Mesendoderm (in vitro differentiated cells): ENCODE data around the gene COQ8B.

Source experiments
- DNase-seq: peaks from one replicate; pipeline ENCODE4 v3.0.0; 2013
- H2AK5ac ChIP-seq: 2 replicates; pipeline ENCODE4 v1.6.1; 2013; ENCODE audit warnings: low read length, inconsistent platforms
- H2BK120ac ChIP-seq: 2 replicates; pipeline ENCODE4 v1.6.1; 2013; ENCODE audit warnings: low read depth, mild to moderate bottlenecking, low read length, moderate library complexity, mixed read lengths
- H2BK15ac ChIP-seq: replicated peaks from 2 replicates; pipeline ENCODE4 v1.6.1; 2013; ENCODE audit warnings: low read depth, mild to moderate bottlenecking, moderate library complexity
- H2BK5ac ChIP-seq: 2 replicates; pipeline ENCODE4 v1.6.1; 2013; ENCODE audit warnings: low read length, inconsistent platforms
- H3K18ac ChIP-seq: 2 replicates; pipeline ENCODE4 v1.6.1; 2013; ENCODE audit warnings: mild to moderate bottlenecking, low read length, mixed read lengths
- H3K23ac ChIP-seq: one replicate; pipeline ENCODE4 v1.6.1; 2013; ENCODE audit warnings: low read length
- H3K27ac ChIP-seq: 2 replicates; pipeline ENCODE4 v1.5.1; 2013; ENCODE audit warnings: low read depth, mild to moderate bottlenecking, inconsistent platforms, low read length, moderate library complexity
- H3K27me3 ChIP-seq: 2 replicates; pipeline ENCODE4 v1.6.1; 2013; ENCODE audit warnings: low read length, control low read depth, mild to moderate bottlenecking, inconsistent platforms; ENCODE audit not compliant: insufficient read depth, poor library complexity
- H3K36me3 ChIP-seq: 2 replicates; pipeline ENCODE4 v1.6.1; 2013; ENCODE audit warnings: low read length, inconsistent platforms; ENCODE audit not compliant: control insufficient read depth, insufficient read depth
- H3K4ac ChIP-seq: one replicate; pipeline ENCODE4 v1.6.1; 2013; ENCODE audit warnings: low read depth, mild to moderate bottlenecking, low read length, moderate library complexity
- H3K4me1 ChIP-seq: 2 replicates; pipeline ENCODE4 v1.6.1; 2013; ENCODE audit warnings: low read depth, low read length, inconsistent platforms; ENCODE audit not compliant: control insufficient read depth
- H3K4me2 ChIP-seq: 2 replicates; pipeline ENCODE4 v1.6.1; 2013; ENCODE audit warnings: low read length
- H3K4me3 ChIP-seq: 2 replicates; pipeline ENCODE4 v1.5.1; 2013; ENCODE audit warnings: mild to moderate bottlenecking, low read length
- H3K56ac ChIP-seq: one replicate; pipeline ENCODE4 v1.6.1; 2013; ENCODE audit warnings: low read length
- H3K79me1 ChIP-seq: 2 replicates; pipeline ENCODE4 v1.6.1; 2013; ENCODE audit warnings: low read length, inconsistent platforms
- H3K79me2 ChIP-seq: 2 replicates; pipeline ENCODE4 v1.6.1; 2013; ENCODE audit warnings: mild to moderate bottlenecking, low read length; ENCODE audit not compliant: control insufficient read depth, insufficient read depth
- H3K9ac ChIP-seq: 2 replicates; pipeline ENCODE4 v1.6.1; 2013; ENCODE audit warnings: low read length, inconsistent platforms
- H4K5ac ChIP-seq: one replicate; pipeline ENCODE4 v1.6.1; 2013; ENCODE audit warnings: low read length
- H4K8ac ChIP-seq: one replicate; pipeline ENCODE4 v1.6.1; 2013; ENCODE audit warnings: low read depth, mild to moderate bottlenecking, control low read depth, low read length, moderate library complexity
- WGBS: extraction: QIAGEN DNeasy Blood & Tissue Kit; methylation state at CpG from one replicate; pipeline ENCODE4 v1.1.7; 2013; ENCODE audit warnings: low lambda C conversion rate, missing lambda C conversion rate; ENCODE audit not compliant: insufficient coverage; ENCODE audit errors: extremely low coverage; 5-methylcytosine and 5-hydroxymethylcytosine counted together

COQ8B gene

DNA sequence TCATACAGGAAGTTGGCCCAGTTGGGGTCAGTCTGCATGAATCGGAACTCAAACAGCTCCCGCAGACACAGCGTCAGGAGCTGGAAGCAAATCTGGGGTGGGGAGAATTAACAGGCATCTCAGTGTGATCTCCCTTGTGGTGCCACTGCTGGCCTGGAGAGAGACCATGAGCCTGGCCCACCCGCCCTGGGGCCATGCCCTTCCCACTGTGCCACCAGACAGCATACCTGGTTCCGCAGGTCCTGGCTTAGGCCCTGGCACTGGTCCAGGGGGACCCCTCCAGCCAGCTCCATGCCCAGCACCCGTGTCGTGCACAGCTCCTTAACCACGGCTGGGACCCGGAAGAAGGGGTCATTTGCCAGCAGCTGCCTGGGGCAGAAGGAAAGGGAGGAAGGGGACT is 16.6 kb downstream of the COQ8B start:
- Histone ChIP-seq H3K79me2 (no peaks in the 10 kb centered on the region), H3K36me3 (peaks cover 5% of the 10 kb centered on the region), H4K5ac (no peak overlapping the region), H3K9ac (no peak overlapping the region), H3K27ac (no peak overlapping the region), H3K4me1 (peaks cover 1% of the 10 kb centered on the region), H3K56ac (no peak overlapping the region), H3K79me1 (no peaks in the 10 kb centered on the region), H3K27me3 (no peaks in the 10 kb centered on the region), H2BK5ac (no peak overlapping the region), H3K4ac (no peak overlapping the region), H3K23ac (no peak overlapping the region), H2BK120ac (no peak overlapping the region), H3K4me3 (no peak overlapping the region), H4K8ac (no peak overlapping the region), H3K18ac (no peak overlapping the region), H2AK5ac (no peak overlapping the region), H2BK15ac (no peak overlapping the region), H3K4me2 (no peak overlapping the region)
- peak; percentile 30 for DNase-seq
- WGBS, result no CpG with 5 or more reads among the region's 9 CpGs

GRCh38 chr19:40697007-40697406 is 19.7 kb downstream of the COQ8B start:
- peaks cover 5% of the 10 kb centered on the region for H3K36me3 ChIP-seq

DNA sequence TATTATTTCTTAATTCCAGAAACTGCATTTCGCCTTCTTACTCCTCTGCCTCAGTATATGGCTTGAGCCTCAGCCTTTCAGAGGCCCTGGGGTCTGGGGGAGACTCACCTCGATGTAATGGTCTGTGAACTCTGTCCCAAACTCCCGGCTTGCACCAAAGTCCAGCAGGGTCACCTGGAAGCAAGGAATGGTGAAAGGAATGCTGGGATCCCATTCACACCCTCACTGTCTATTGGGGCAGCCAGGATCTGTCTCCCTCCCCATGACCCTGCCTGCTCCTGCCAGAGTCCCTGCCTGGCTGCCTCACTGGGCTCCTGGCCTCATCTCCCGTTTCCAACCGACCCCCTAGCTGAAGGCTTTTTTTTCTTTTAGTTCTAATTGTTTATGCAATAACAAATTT is 20.8 kb downstream of the COQ8B start:
- H3K79me2 ChIP-seq, result no peaks in the 10 kb centered on the region
- H3K56ac ChIP-seq, result no peak overlapping the region
- H4K5ac ChIP-seq, result no peak overlapping the region
- H3K9ac ChIP-seq, result no peak overlapping the region
- DNase-seq, result no peak
- no peaks in the 10 kb centered on the region for H3K27me3 ChIP-seq
- no peak overlapping the region for H3K27ac ChIP-seq
- H3K18ac ChIP-seq, result no peak overlapping the region
- no peak overlapping the region for H3K4me2 ChIP-seq
- no peak overlapping the region for H2BK120ac ChIP-seq
- H3K4me3 ChIP-seq, result no peak overlapping the region
- H3K4ac ChIP-seq, result no peak overlapping the region
- no CpG with 5 or more reads among the region's 5 CpGs for WGBS
- H3K23ac ChIP-seq, result no peak overlapping the region
- H2BK5ac ChIP-seq, result no peak overlapping the region
- peaks cover 4% of the 10 kb centered on the region for H3K36me3 ChIP-seq
- H4K8ac ChIP-seq, result no peak overlapping the region
- no peaks in the 10 kb centered on the region for H3K79me1 ChIP-seq
- no peak overlapping the region for H2BK15ac ChIP-seq
- H3K4me1 ChIP-seq, result peaks cover 3% of the 10 kb centered on the region
- H2AK5ac ChIP-seq, result no peak overlapping the region

More at GRCh38 chr19:40697007-40697406, 19.7 kb downstream of the COQ8B start:
- H3K4me3 ChIP-seq, result no peak overlapping the region
- no peak overlapping the region for H2AK5ac ChIP-seq
- DNase-seq, result no peak
- no peak overlapping the region for H2BK5ac ChIP-seq
- no peak overlapping the region for H3K4ac ChIP-seq
- H3K56ac ChIP-seq, result no peak overlapping the region
- no peak overlapping the region for H2BK15ac ChIP-seq
- H3K9ac ChIP-seq, result no peak overlapping the region
- H3K23ac ChIP-seq, result no peak overlapping the region
- no peak overlapping the region for H4K8ac ChIP-seq
- H3K79me1 ChIP-seq, result no peaks in the 10 kb centered on the region
- no peak overlapping the region for H4K5ac ChIP-seq
- no peak overlapping the region for H3K18ac ChIP-seq
- H3K4me2 ChIP-seq, result no peak overlapping the region
- no peaks in the 10 kb centered on the region for H3K27me3 ChIP-seq
- WGBS, result no CpG with 5 or more reads among the region's 6 CpGs
- H3K79me2 ChIP-seq, result no peaks in the 10 kb centered on the region
- H3K27ac ChIP-seq, result no peak overlapping the region
- H2BK120ac ChIP-seq, result no peak overlapping the region
- H3K4me1 ChIP-seq, result peaks cover 1% of the 10 kb centered on the region

- H3K4me1 ChIP-seq, result peaks cover 1% of the 10 kb centered on the region
- peaks cover 9% of the 10 kb centered on the region for H3K79me2 ChIP-seq
- H2AK5ac ChIP-seq, result no peak overlapping the region
- H2BK5ac ChIP-seq, result no peak overlapping the region
- no peak for DNase-seq
- no peak overlapping the region for H3K4ac ChIP-seq
- no peak overlapping the region for H4K8ac ChIP-seq
- no peak overlapping the region for H3K27ac ChIP-seq
- H3K36me3 ChIP-seq, result peaks cover 2% of the 10 kb centered on the region
- no CpG with 5 or more reads among the region's 4 CpGs for whole genome bisulfite sequencing
- peaks cover 8% of the 10 kb centered on the region for H3K79me1 ChIP-seq
- H4K5ac ChIP-seq, result no peak overlapping the region
- H3K9ac ChIP-seq, result no peak overlapping the region
- no peak overlapping the region for H2BK120ac ChIP-seq
- no peak overlapping the region for H2BK15ac ChIP-seq
- no peak overlapping the region for H3K23ac ChIP-seq
- no peak overlapping the region for H3K56ac ChIP-seq
- H3K4me2 ChIP-seq, result no peak overlapping the region
- no peaks in the 10 kb centered on the region for H3K27me3 ChIP-seq
- H3K4me3 ChIP-seq, result no peak overlapping the region
- no peak overlapping the region for H3K18ac ChIP-seq
Measured at GRCh38 chr19:40693896-40694295, 22.8 kb downstream of the COQ8B start.

DNA sequence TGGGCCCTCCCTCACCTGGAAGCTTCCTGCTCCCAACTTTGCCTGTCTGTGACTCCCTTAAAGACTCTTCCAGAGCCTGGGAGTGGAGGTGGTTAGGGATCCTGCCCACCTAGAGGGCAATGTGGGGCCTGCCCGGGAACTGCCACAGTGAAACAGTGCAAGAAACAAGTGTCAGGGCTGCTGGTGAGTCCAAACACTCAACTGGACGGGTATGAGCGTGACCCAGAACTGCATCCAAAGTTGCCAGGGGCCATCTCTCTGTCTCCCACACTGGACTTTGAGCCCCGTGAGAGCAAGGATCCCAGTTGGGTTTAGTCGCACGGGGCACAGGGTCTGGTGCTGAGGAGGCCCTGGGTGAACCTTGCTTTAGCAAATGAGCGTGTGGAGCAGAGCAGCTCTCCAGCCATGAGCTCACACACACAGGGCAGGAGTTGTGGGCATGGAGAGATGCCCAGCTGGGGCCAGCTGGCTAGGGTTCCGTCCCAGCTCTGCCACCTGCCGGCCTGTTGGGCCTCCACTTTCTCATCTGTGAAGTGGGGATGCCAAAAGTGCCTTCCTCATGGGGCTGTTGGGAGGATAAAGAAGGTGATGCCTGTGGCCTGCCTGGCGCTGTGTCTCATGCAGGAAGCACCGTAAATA is 23.4 kb downstream of the COQ8B start:
- Histone ChIP-seq H2AK5ac (no peak overlapping the region), H3K9ac (no peak overlapping the region), H3K4ac (no peak overlapping the region), H2BK120ac (no peak overlapping the region), H3K4me1 (peaks cover 1% of the 10 kb centered on the region), H4K5ac (no peak overlapping the region), H3K27ac (no peak overlapping the region), H3K23ac (no peak overlapping the region), H3K18ac (no peak overlapping the region), H3K56ac (no peak overlapping the region), H3K36me3 (no peaks in the 10 kb centered on the region), H3K79me2 (peaks cover 12% of the 10 kb centered on the region), H3K4me3 (no peak overlapping the region), H3K27me3 (no peaks in the 10 kb centered on the region), H3K4me2 (no peak overlapping the region), H4K8ac (no peak overlapping the region), H2BK5ac (no peak overlapping the region), H3K79me1 (peaks cover 14% of the 10 kb centered on the region), H2BK15ac (no peak overlapping the region)
- no CpG with 5 or more reads among the region's 11 CpGs for WGBS
- DNase-seq, result no peak

DNA sequence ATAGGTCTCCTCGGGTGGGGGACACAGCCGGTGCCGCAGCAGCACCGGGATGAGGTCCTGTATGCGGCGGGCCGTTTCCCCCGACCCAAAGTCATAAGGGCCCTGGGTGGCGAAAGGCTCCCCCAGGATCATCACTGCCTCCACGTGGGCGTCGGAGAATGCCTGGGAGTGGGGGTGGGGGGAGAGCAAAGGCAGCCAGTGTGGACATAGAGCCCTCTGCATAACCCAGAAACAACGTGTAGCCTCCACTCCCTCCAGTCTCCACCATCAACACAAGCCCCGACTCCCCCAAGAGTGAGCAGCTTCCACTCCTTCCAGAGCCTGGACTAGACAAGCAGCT is 24.5 kb downstream of the COQ8B start:
- peaks cover 1% of the 10 kb centered on the region for H3K4me1 ChIP-seq
- H3K4me2 ChIP-seq, result no peak overlapping the region
- no peak for DNase-seq
- H4K8ac ChIP-seq, result no peak overlapping the region
- H2BK5ac ChIP-seq, result no peak overlapping the region
- no peaks in the 10 kb centered on the region for H3K36me3 ChIP-seq
- H3K79me1 ChIP-seq, result peaks cover 18% of the 10 kb centered on the region
- no peak overlapping the region for H3K27ac ChIP-seq
- H3K79me2 ChIP-seq, result peaks cover 12% of the 10 kb centered on the region
- H2BK120ac ChIP-seq, result no peak overlapping the region
- H2AK5ac ChIP-seq, result no peak overlapping the region
- no peak overlapping the region for H2BK15ac ChIP-seq
- H3K18ac ChIP-seq, result no peak overlapping the region
- H3K4ac ChIP-seq, result no peak overlapping the region
- no CpG with 5 or more reads among the region's 14 CpGs for WGBS
- H3K27me3 ChIP-seq, result no peaks in the 10 kb centered on the region
- peak overlapping the region; percentile 45 for H3K23ac ChIP-seq
- no peak overlapping the region for H4K5ac ChIP-seq
- H3K4me3 ChIP-seq, result no peak overlapping the region
- H3K9ac ChIP-seq, result no peak overlapping the region
- peak overlapping the region; percentile 22 for H3K56ac ChIP-seq
